HEK293 (cell line): ENCODE data around the gene DISP3.

Experiments
- CTCF ChIA-PET: fragments of 350-600 bp; formaldehyde crosslinking; extraction: SDS; loops from one replicate; lab custom pipeline; 2021; ENCODE audit warnings: antibody characterized with exemption; lab: Yijun Ruan, JAX
- POLR2A ChIA-PET: fragments of 300-600 bp; formaldehyde crosslinking; extraction: SDS; loops from one replicate; lab custom pipeline; 2020; ENCODE audit warnings: antibody characterized with exemption, inconsistent platforms; lab: Yijun Ruan, JAX
- H3K27ac ChIP-seq: fragments of 200-500 bp; sonication (Bioruptor generic); 2 replicates; pipeline ENCODE4 v1.5.1; 2014; ENCODE audit warnings: low read depth, low read length, control low read depth, inconsistent platforms; ENCODE audit errors: extremely low read depth
- H3K36me3 ChIP-seq, 2 experiments: fragments of 200-500 bp in 1 of 2; sonication (Bioruptor generic) in 1 of 2; 1 replicate in 1 of 2; 2 replicates in 1 of 2; pipeline ENCODE4 v1.5.1; 2014 to 2017; ENCODE audit warnings: inconsistent platforms in 2 of 2, low read length in 2 of 2; ENCODE audit not compliant: control insufficient read depth in 2 of 2, insufficient read depth in 1 of 2
- H3K4me1 ChIP-seq: fragments of 200-500 bp; sonication (Bioruptor generic); 2 replicates; pipeline ENCODE4 v1.5.1; 2014; ENCODE audit warnings: mild to moderate bottlenecking, low read length, inconsistent platforms; ENCODE audit not compliant: control insufficient read depth, insufficient read depth
- H3K4me3 ChIP-seq: 2 replicates; pipeline ENCODE4 v1.5.1; 2011; ENCODE audit warnings: low read depth, mild to moderate bottlenecking, control low read depth, low read length, moderate library complexity
- H3K9me3 ChIP-seq: fragments of 200-500 bp; sonication (Bioruptor generic); 2 replicates; pipeline ENCODE4 v1.5.1; 2014; ENCODE audit warnings: low read depth, low read length, inconsistent platforms; ENCODE audit not compliant: control insufficient read depth, insufficient read depth
- PRDM1 ChIP-seq: fragments of 450-650 bp; formaldehyde crosslinking; IDR thresholded peaks from 2 replicates; pipeline ENCODE4; 2016; ENCODE audit warnings: missing biosample characterization, missing genetic modification characterization
- RBAK ChIP-seq: fragments of 450-650 bp; formaldehyde crosslinking; IDR thresholded peaks from 2 replicates; pipeline ENCODE4 v1.5.1; 2016; ENCODE audit warnings: missing biosample characterization, missing genetic modification characterization
- ZFP37 ChIP-seq: fragments of 450-650 bp; formaldehyde crosslinking; IDR thresholded peaks from 2 replicates; pipeline ENCODE4 v1.5.1; 2016; ENCODE audit warnings: missing biosample characterization, missing genetic modification characterization
- ZNF157 ChIP-seq: fragments of 450-650 bp; formaldehyde crosslinking; IDR thresholded peaks from 2 replicates; pipeline ENCODE4 v1.5.1; 2016; ENCODE audit warnings: missing biosample characterization, missing genetic modification characterization
- ZNF292 ChIP-seq: fragments of 450-650 bp; formaldehyde crosslinking; IDR thresholded peaks from 2 replicates; pipeline ENCODE4 v1.5.1; 2016; ENCODE audit warnings: low read depth, missing biosample characterization, missing genetic modification characterization, borderline replicate concordance
- ZNF341 ChIP-seq: fragments of 450-650 bp; formaldehyde crosslinking; IDR thresholded peaks from 2 replicates; pipeline ENCODE4; 2016; ENCODE audit warnings: low read depth, missing biosample characterization, missing genetic modification characterization
- ZNF670 ChIP-seq: fragments of 450-650 bp; formaldehyde crosslinking; IDR thresholded peaks from 2 replicates; pipeline ENCODE4 v1.5.1; 2016; ENCODE audit warnings: missing biosample characterization, missing genetic modification characterization, low read depth
- ZNF701 ChIP-seq: fragments of 450-650 bp; formaldehyde crosslinking; IDR thresholded peaks from 2 replicates; pipeline ENCODE4 v1.5.1; 2016; ENCODE audit warnings: missing biosample characterization, missing genetic modification characterization
- ZSCAN16 ChIP-seq: fragments of 450-650 bp; formaldehyde crosslinking; IDR thresholded peaks from 2 replicates; pipeline ENCODE4 v1.5.1; 2016; ENCODE audit warnings: missing biosample characterization, missing genetic modification characterization
- ZSCAN30 ChIP-seq: fragments of 450-650 bp; IDR thresholded peaks from 2 replicates; pipeline ENCODE4 v1.5.1; 2018; ENCODE audit warnings: missing biosample characterization, mild to moderate bottlenecking, missing genetic modification characterization, moderate library complexity
- TF ChIP-seq, protein P1 (sequence below): fragments of 450-650 bp; formaldehyde crosslinking; IDR thresholded peaks from 2 replicates; pipeline ENCODE4 v1.5.1; 2016; ENCODE audit warnings: missing biosample characterization, missing genetic modification characterization
- TF ChIP-seq, protein P2 (sequence below): fragments of 450-650 bp; formaldehyde crosslinking; IDR thresholded peaks from 2 replicates; pipeline ENCODE4; 2016; ENCODE audit warnings: missing biosample characterization, missing genetic modification characterization
- TF ChIP-seq, protein P3 (sequence below): fragments of 450-650 bp; formaldehyde crosslinking; IDR thresholded peaks from 2 replicates; pipeline ENCODE4 v1.5.1; 2016; ENCODE audit warnings: missing biosample characterization, missing genetic modification characterization
- TF ChIP-seq, protein P4 (sequence below): fragments of 450-650 bp; formaldehyde crosslinking; IDR thresholded peaks from 2 replicates; pipeline ENCODE4 v1.5.1; 2016; ENCODE audit warnings: missing biosample characterization, missing genetic modification characterization
- TF ChIP-seq, protein P5 (sequence below): fragments of 450-650 bp; formaldehyde crosslinking; IDR thresholded peaks from 2 replicates; pipeline ENCODE4 v1.5.1; 2016; ENCODE audit warnings: missing biosample characterization, missing genetic modification characterization
- TF ChIP-seq, protein P6 (sequence below): fragments of 450-650 bp; formaldehyde crosslinking; IDR thresholded peaks from 2 replicates; pipeline ENCODE4 v1.5.1; 2016; ENCODE audit warnings: missing biosample characterization, missing genetic modification characterization

Gene DISP3

DNA sequence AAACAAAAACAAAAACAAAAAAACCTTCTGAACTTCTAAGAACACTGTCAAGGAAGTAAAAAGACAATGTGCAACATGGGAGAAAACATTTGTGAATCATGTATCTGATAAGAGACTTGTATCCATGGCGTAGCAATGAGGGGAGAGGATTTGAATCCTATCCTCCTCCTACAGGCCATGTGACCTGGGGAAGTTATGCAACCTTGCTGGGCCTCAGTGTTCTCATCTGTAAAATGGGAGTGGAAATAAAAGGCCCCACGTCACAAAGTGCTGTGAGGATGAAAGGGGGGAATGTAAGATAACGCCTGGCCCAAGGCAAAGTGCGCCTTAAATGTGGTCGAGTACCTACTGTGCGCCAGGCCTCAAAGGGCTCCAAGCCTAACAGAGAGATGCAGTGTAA, 83.7 kb downstream of the DISP3 start:
- Histone ChIP-seq H3K4me1 (0 out of 2 replicates have a peak, but pooled peaks cover 7% of the 10 kb centered on the region), H3K27ac (no peak overlapping the region), H3K4me3 (no peak overlapping the region), H3K9me3 (no peaks in the 10 kb centered on the region), H3K36me3 (no peaks in the 10 kb centered on the region)
- CTCF ChIA-PET = interaction anchor here (0.6 to 1.2 kb wide), 3 partner anchors 9 to 490 kb away, joined by 3 to 5 read pairs (median 3); no protein-coding TSS in a partner anchor
- POLR2A ChIA-PET = no interaction called here
- TF ChIP-seq, protein P1, sequence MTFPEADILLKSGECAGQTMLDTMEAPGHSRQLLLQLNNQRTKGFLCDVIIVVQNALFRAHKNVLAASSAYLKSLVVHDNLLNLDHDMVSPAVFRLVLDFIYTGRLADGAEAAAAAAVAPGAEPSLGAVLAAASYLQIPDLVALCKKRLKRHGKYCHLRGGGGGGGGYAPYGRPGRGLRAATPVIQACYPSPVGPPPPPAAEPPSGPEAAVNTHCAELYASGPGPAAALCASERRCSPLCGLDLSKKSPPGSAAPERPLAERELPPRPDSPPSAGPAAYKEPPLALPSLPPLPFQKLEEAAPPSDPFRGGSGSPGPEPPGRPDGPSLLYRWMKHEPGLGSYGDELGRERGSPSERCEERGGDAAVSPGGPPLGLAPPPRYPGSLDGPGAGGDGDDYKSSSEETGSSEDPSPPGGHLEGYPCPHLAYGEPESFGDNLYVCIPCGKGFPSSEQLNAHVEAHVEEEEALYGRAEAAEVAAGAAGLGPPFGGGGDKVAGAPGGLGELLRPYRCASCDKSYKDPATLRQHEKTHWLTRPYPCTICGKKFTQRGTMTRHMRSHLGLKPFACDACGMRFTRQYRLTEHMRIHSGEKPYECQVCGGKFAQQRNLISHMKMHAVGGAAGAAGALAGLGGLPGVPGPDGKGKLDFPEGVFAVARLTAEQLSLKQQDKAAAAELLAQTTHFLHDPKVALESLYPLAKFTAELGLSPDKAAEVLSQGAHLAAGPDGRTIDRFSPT (tag by site-specific recombination) = no peak
- TF ChIP-seq PRDM1 (tag by site-specific recombination) (no peak), ZFP37 (tag by site-specific recombination) (no peak), ZNF670 (no peak), ZSCAN30 (tag by site-specific recombination) (no peak), ZNF292 (no peak), RBAK (no peak), ZNF341 (tag by site-specific recombination) (no peak), ZNF157 (tag by site-specific recombination) (no peak), ZSCAN16 (tag by site-specific recombination) (no peak), ZNF701 (tag by site-specific recombination) (no peak)
- TF ChIP-seq, protein P2, sequence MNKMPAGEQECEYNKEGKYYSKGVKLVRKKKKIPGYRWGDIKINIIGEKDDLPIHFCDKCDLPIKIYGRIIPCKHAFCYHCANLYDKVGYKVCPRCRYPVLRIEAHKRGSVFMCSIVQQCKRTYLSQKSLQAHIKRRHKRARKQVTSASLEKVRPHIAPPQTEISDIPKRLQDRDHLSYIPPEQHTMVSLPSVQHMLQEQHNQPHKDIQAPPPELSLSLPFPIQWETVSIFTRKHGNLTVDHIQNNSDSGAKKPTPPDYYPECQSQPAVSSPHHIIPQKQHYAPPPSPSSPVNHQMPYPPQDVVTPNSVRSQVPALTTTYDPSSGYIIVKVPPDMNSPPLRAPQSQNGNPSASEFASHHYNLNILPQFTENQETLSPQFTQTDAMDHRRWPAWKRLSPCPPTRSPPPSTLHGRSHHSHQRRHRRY = no peak
- TF ChIP-seq, protein P3, sequence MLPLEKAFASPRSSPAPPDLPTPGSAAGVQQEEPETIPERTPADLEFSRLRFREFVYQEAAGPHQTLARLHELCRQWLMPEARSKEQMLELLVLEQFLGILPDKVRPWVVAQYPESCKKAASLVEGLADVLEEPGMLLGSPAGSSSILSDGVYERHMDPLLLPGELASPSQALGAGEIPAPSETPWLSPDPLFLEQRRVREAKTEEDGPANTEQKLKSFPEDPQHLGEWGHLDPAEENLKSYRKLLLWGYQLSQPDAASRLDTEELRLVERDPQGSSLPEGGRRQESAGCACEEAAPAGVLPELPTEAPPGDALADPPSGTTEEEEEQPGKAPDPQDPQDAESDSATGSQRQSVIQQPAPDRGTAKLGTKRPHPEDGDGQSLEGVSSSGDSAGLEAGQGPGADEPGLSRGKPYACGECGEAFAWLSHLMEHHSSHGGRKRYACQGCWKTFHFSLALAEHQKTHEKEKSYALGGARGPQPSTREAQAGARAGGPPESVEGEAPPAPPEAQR (tag by site-specific recombination) = no peak
- TF ChIP-seq, protein P4, sequence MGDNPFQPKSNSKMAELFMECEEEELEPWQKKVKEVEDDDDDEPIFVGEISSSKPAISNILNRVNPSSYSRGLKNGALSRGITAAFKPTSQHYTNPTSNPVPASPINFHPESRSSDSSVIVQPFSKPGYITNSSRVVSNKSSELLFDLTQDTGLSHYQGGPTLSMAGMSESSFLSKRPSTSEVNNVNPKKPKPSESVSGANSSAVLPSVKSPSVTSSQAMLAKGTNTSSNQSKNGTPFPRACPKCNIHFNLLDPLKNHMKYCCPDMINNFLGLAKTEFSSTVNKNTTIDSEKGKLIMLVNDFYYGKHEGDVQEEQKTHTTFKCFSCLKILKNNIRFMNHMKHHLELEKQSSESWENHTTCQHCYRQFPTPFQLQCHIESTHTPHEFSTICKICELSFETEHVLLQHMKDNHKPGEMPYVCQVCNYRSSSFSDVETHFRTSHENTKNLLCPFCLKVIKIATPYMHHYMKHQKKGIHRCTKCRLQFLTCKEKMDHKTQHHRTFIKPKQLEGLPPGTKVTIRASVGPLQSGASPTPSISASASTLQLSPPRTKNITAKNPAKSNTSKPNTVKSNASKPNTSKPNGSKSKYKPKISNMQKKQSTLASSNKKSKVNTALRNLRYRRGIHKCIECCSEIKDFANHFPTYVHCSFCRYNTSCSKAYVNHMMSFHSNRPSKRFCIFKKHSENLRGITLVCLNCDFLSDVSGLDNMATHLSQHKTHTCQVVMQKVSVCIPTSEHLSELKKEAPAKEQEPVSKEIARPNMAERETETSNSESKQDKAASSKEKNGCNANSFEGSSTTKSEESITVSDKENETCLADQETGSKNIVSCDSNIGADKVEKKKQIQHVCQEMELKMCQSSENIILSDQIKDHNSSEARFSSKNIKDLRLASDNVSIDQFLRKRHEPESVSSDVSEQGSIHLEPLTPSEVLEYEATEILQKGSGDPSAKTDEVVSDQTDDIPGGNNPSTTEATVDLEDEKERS (tag by site-specific recombination) = no peak
- TF ChIP-seq, protein P5, sequence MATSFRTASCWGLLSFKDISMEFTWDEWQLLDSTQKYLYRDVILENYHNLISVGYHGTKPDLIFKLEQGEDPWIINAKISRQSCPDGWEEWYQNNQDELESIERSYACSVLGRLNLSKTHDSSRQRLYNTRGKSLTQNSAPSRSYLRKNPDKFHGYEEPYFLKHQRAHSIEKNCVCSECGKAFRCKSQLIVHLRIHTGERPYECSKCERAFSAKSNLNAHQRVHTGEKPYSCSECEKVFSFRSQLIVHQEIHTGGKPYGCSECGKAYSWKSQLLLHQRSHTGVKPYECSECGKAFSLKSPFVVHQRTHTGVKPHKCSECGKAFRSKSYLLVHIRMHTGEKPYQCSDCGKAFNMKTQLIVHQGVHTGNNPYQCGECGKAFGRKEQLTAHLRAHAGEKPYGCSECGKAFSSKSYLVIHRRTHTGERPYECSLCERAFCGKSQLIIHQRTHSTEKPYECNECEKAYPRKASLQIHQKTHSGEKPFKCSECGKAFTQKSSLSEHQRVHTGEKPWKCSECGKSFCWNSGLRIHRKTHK = no peak
- TF ChIP-seq, protein P6, sequence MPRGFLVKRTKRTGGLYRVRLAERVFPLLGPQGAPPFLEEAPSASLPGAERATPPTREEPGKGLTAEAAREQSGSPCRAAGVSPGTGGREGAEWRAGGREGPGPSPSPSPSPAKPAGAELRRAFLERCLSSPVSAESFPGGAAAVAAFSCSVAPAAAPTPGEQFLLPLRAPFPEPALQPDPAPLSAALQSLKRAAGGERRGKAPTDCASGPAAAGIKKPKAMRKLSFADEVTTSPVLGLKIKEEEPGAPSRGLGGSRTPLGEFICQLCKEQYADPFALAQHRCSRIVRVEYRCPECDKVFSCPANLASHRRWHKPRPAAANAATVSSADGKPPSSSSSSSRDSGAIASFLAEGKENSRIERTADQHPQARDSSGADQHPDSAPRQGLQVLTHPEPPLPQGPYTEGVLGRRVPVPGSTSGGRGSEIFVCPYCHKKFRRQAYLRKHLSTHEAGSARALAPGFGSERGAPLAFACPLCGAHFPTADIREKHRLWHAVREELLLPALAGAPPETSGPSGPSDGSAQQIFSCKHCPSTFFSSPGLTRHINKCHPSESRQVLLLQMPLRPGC (tag by site-specific recombination) = no peak
